ENCODE data around the gene HTR3C. TPM values are rescaled to one million over a fixed set of nuclear protein-coding genes. Genes with fewer than 3 reads are reported as not detected.

HTR3C gene
- polyA plus RNA-seq, 1 donor from 2014 or later: not detected

DNA sequence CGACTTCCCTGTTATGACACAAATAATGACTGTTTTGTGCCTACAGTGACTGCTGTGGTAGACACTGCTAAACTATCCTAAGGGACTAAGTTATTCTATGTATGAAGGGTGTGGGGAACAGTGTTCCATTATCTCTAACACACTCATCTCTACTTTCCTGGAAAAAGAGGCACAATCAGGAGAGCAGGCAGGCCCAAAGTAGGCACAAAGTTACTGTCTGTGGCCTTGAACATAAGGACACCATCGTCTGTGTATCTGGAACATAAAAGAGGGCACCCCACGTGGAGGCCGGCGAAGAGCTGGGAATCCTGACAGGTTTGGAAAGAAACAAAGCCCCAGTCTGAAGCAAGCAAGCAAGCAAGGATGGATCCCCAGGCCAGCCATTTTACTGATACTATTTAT, 36.7 kb upstream of the HTR3C start:
- Histone ChIP-seq H3K27me3 (ENCODE audit: insufficient read depth, low read depth, low read length) (no peaks in the 10 kb centered on the region), H3F3A (ENCODE audit: insufficient read depth, low read length, poor library complexity, severe bottlenecking) (no peaks in the 10 kb centered on the region), H3K27ac (ENCODE audit: low read length) (no peak overlapping the region), H3K9me2 (ENCODE audit: insufficient read depth, low read length) (no peaks in the 10 kb centered on the region), H3K79me2 (replicated peaks; ENCODE audit: insufficient read depth, low read length) (peaks cover 36% of the 10 kb centered on the region), H3K9me3 (ENCODE audit: low read length) (no peaks in the 10 kb centered on the region), H3K36me3 (ENCODE audit: insufficient read depth, low read length) (peaks cover 7% of the 10 kb centered on the region), H3K4me2 (ENCODE audit: low read length) (peak overlapping the region; percentile 27), H3K4me3 (ENCODE audit: low read length) (peak overlapping the region; percentile 99), H4K20me1 (ENCODE audit: insufficient read depth) (no peaks in the 10 kb centered on the region), H2AFZ (ENCODE audit: low read depth, low read length) (no peak overlapping the region), H3K9ac (ENCODE audit: low read length) (no peak overlapping the region)
- TF ChIP-seq TAF1 (IDR thresholded peaks at IDR 0.05; ENCODE audit: low read depth) (no peak), RAD21 (conservative IDR thresholded peaks at IDR 0.05) (no peak), SMC3 (conservative IDR thresholded peaks at IDR 0.05; ENCODE audit: poor library complexity) (no peak), POLR2AphosphoS5 (IDR thresholded peaks at IDR 0.05) (no peak), EZH2 (IDR thresholded peaks at IDR 0.05; ENCODE audit: borderline replicate concordance, insufficient read depth, low read length, poor library complexity, severe bottlenecking) (no peak)
- TF ChIP-seq, protein P1, sequence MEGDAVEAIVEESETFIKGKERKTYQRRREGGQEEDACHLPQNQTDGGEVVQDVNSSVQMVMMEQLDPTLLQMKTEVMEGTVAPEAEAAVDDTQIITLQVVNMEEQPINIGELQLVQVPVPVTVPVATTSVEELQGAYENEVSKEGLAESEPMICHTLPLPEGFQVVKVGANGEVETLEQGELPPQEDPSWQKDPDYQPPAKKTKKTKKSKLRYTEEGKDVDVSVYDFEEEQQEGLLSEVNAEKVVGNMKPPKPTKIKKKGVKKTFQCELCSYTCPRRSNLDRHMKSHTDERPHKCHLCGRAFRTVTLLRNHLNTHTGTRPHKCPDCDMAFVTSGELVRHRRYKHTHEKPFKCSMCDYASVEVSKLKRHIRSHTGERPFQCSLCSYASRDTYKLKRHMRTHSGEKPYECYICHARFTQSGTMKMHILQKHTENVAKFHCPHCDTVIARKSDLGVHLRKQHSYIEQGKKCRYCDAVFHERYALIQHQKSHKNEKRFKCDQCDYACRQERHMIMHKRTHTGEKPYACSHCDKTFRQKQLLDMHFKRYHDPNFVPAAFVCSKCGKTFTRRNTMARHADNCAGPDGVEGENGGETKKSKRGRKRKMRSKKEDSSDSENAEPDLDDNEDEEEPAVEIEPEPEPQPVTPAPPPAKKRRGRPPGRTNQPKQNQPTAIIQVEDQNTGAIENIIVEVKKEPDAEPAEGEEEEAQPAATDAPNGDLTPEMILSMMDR (IDR thresholded peaks at IDR 0.05; ENCODE audit: poor library complexity, severe bottlenecking): no peak

DNA sequence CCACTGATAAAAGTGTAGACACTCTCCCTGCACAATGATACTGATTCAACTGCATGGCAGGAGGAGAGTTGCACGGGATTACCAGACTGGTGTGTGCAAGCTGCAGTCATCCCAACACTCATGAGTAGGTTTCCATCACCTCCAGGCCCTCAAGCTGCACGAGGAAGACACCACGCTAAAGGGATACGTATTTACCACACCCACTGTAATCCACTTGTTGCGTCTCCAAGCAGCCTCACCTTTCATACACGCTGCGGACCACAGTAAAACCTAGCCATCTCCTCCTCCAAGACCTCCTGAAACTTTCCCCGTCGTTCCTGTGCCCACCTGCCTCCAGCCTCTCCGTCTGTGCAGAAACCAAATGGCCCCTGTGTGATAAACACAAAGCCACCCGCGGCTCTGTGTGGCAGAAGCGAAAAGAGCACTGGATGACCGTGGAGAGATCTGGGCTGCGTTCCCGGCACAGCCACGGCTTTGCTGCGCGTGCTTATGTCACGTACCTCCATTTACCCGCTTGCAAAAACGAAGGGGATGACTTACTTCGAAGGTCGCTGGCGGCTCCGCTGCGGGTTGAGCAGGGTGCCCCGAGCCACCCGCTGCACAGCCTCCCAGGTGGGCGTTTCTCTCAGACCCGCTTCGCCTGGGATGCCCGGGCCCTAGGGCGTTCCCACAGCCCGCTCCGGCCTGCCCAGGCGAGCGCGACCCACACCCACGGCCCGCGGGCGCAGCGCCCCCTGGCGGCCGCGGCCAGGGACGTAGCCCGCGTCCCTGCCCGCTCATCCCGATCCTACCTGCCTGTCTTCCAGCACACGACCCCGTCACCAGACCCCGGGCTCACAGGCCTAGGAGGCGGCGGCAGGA, 35.8 kb upstream of the HTR3C start:
- Histone ChIP-seq H3K27me3 (ENCODE audit: insufficient read depth, low read depth, low read length) (no peaks in the 10 kb centered on the region), H3K27ac (ENCODE audit: low read length) (peak overlapping the region; percentile 93), H3K9ac (ENCODE audit: low read length) (peak overlapping the region; percentile 99), H4K20me1 (ENCODE audit: insufficient read depth) (no peaks in the 10 kb centered on the region), H3K36me3 (ENCODE audit: insufficient read depth, low read length) (no peaks in the 10 kb centered on the region), H3K9me3 (ENCODE audit: low read length) (no peaks in the 10 kb centered on the region), H3K79me2 (replicated peaks; ENCODE audit: insufficient read depth, low read length) (peaks cover 31% of the 10 kb centered on the region), H3K9me2 (ENCODE audit: insufficient read depth, low read length) (no peaks in the 10 kb centered on the region), H3K4me3 (ENCODE audit: low read length) (peak overlapping the region; percentile 99), H3K4me2 (ENCODE audit: low read length) (peak overlapping the region; percentile 27), H3F3A (ENCODE audit: insufficient read depth, low read length, poor library complexity, severe bottlenecking) (no peaks in the 10 kb centered on the region), H2AFZ (ENCODE audit: low read depth, low read length) (peak overlapping the region; percentile 99)
- TF ChIP-seq TAF1 (IDR thresholded peaks at IDR 0.05; ENCODE audit: low read depth) (no peak), SMC3 (conservative IDR thresholded peaks at IDR 0.05; ENCODE audit: poor library complexity) (peak; percentile 81), RAD21 (conservative IDR thresholded peaks at IDR 0.05) (peak; percentile 67), EZH2 (IDR thresholded peaks at IDR 0.05; ENCODE audit: borderline replicate concordance, insufficient read depth, low read length, poor library complexity, severe bottlenecking) (no peak), POLR2AphosphoS5 (IDR thresholded peaks at IDR 0.05) (no peak), MXI1 (conservative IDR thresholded peaks at IDR 0.05; ENCODE audit: poor library complexity, severe bottlenecking) (no peak), EP300 (conservative IDR thresholded peaks at IDR 0.05; ENCODE audit: poor library complexity, severe bottlenecking) (peak; percentile 2)
- TF ChIP-seq, protein P2, sequence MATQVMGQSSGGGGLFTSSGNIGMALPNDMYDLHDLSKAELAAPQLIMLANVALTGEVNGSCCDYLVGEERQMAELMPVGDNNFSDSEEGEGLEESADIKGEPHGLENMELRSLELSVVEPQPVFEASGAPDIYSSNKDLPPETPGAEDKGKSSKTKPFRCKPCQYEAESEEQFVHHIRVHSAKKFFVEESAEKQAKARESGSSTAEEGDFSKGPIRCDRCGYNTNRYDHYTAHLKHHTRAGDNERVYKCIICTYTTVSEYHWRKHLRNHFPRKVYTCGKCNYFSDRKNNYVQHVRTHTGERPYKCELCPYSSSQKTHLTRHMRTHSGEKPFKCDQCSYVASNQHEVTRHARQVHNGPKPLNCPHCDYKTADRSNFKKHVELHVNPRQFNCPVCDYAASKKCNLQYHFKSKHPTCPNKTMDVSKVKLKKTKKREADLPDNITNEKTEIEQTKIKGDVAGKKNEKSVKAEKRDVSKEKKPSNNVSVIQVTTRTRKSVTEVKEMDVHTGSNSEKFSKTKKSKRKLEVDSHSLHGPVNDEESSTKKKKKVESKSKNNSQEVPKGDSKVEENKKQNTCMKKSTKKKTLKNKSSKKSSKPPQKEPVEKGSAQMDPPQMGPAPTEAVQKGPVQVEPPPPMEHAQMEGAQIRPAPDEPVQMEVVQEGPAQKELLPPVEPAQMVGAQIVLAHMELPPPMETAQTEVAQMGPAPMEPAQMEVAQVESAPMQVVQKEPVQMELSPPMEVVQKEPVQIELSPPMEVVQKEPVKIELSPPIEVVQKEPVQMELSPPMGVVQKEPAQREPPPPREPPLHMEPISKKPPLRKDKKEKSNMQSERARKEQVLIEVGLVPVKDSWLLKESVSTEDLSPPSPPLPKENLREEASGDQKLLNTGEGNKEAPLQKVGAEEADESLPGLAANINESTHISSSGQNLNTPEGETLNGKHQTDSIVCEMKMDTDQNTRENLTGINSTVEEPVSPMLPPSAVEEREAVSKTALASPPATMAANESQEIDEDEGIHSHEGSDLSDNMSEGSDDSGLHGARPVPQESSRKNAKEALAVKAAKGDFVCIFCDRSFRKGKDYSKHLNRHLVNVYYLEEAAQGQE (IDR thresholded peaks at IDR 0.05; ENCODE audit: borderline replicate concordance): no peak
- TF ChIP-seq, protein P1 (IDR thresholded peaks at IDR 0.05; ENCODE audit: poor library complexity, severe bottlenecking): peak; percentile 97

Data from neural cell (in vitro differentiated cells).